K562 (cell line): ENCODE results near the gene NKAIN4. TPM values are rescaled to one million over a fixed set of nuclear protein-coding genes. Genes with fewer than 3 reads are reported as not detected.
A peak's percentile ranks its signal among the peaks of the same experiment; 100 is the strongest.

Experiments
- ARID1B ChIP-seq: fragments of 450-650 bp; IDR thresholded peaks from 2 replicates; pipeline ENCODE4 v1.6.1; 2016; ENCODE audit warnings: antibody characterized with exemption, mild to moderate bottlenecking, inconsistent platforms
- CEBPZ ChIP-seq: fragments of 150-350 bp; IDR thresholded peaks from 2 replicates; pipeline ENCODE4 v1.6.1; 2014; ENCODE audit warnings: low read depth, mild to moderate bottlenecking, low read length, borderline replicate concordance
- DIDO1 ChIP-seq: fragments of 450-650 bp; IDR thresholded peaks from 2 replicates; pipeline ENCODE4 v1.6.1; 2016; ENCODE audit warnings: low read depth, missing biosample characterization, missing genetic modification characterization
- DNMT1 ChIP-seq: fragments of 450-650 bp; IDR thresholded peaks from 2 replicates; pipeline ENCODE4 v1.6.1; 2016; ENCODE audit warnings: antibody characterized with exemption, mild to moderate bottlenecking
- EHMT2 ChIP-seq: fragments of 450-650 bp; IDR thresholded peaks from 2 replicates; pipeline ENCODE4 v1.6.1; 2018; ENCODE audit warnings: antibody characterized with exemption
- ELF4 ChIP-seq: fragments of 450-650 bp; formaldehyde crosslinking; IDR thresholded peaks from 2 replicates; pipeline ENCODE4 v1.4.0; 2022; ENCODE audit warnings: missing genetic modification characterization
- FOXJ2 ChIP-seq: fragments of 200-800 bp; sonication (Bioruptor generic); IDR thresholded peaks from 2 replicates; pipeline ENCODE4 v1.6.1; 2016; ENCODE audit warnings: missing genetic modification characterization, missing compliant biosample characterization
- FOXK1 ChIP-seq: sonication (generic); formaldehyde crosslinking; IDR thresholded peaks from 2 replicates; pipeline ENCODE4 v1.8.0; 2022; ENCODE audit warnings: missing genetic modification reagents, mild to moderate bottlenecking, borderline replicate concordance
- JUN ChIP-seq, 2 experiments: sonication (generic) in 1 of 2; formaldehyde crosslinking in 1 of 2; IDR thresholded peaks; 2 replicates each; pipeline versions ENCODE4 v1.6.1 to v1.8.0; 2012 to 2022; ENCODE audit warnings: borderline replicate concordance in 2 of 2, mild to moderate bottlenecking in 2 of 2, improper control_type of control experiment in 1 of 2, low read depth in 1 of 2, low read length in 1 of 2, missing genetic modification reagents in 1 of 2
- KLF1 ChIP-seq: fragments of 450-650 bp; IDR thresholded peaks from 2 replicates; pipeline ENCODE4 v1.6.1; 2016; ENCODE audit warnings: missing genetic modification characterization, missing compliant biosample characterization
- NR2C1 ChIP-seq, 2 experiments: fragments of 450-650 bp; IDR thresholded peaks; 2 replicates each; pipeline ENCODE4 v1.6.1; 2017; ENCODE audit warnings: mild to moderate bottlenecking in 2 of 2, antibody characterized with exemption in 1 of 2, inconsistent platforms in 1 of 2, missing compliant biosample characterization in 1 of 2, missing genetic modification characterization in 1 of 2
- PATZ1 ChIP-seq: fragments of 250-450 bp; sonication (Bioruptor Pico); IDR thresholded peaks from 2 replicates; pipeline ENCODE4 v1.5.0; 2020; ENCODE audit warnings: mild to moderate bottlenecking, borderline replicate concordance
- PHF20 ChIP-seq: fragments of 450-650 bp; IDR thresholded peaks from 2 replicates; pipeline ENCODE4 v1.6.1; 2018; ENCODE audit not compliant: partially characterized antibody
- SAP30 ChIP-seq: fragments of 200-600 bp; sonication (generic); IDR thresholded peaks from 2 replicates; pipeline ENCODE4 v1.6.1; 2012; ENCODE audit warnings: borderline replicate concordance, low read depth, mild to moderate bottlenecking, moderate library complexity, low read length, control low read depth, inconsistent platforms; ENCODE audit not compliant: insufficient read depth, poor library complexity, severe bottlenecking
- ZNF316 ChIP-seq: fragments of 450-650 bp; IDR thresholded peaks from 2 replicates; pipeline ENCODE4 v1.6.1; 2016
- ZNF518B ChIP-seq: fragments of 250-450 bp; sonication (Bioruptor Pico); IDR thresholded peaks from 2 replicates; pipeline ENCODE4 v1.5.0; 2021; ENCODE audit warnings: mild to moderate bottlenecking, moderate library complexity
- polyA plus RNA-seq, 8 experiments: library from polyadenylated mRNA; depleted of rRNA in 4 of 8; stranded (reverse) in 5 of 8; unstranded in 3 of 8; fragments of >200 nt; fragmentation: Nextera tagmentation in 2 of 8; fragmentation: Illumina TruSeq in 1 of 8; extraction: Ambion mirVana in 2 of 8; extraction: Trizol in 1 of 8; gene quantifications; 2 replicates each; pipeline versions ENCODE4 v1.2.1 to v1.2.3, GENCODE V29; 2011 to 2014; ENCODE audit warnings: inconsistent platforms in 1 of 8, missing spikeins in 1 of 8
- total RNA-seq, 7 experiments: library from RNA; depleted of rRNA in 6 of 7; stranded (reverse); fragments of >200 nt in 6 of 7; fragmentation: Illumina TruSeq in 2 of 7; extraction: Trizol in 2 of 7; gene quantifications; 2 replicates each; pipeline versions ENCODE4 v1.2.1 to v1.2.3, GENCODE V29; 2011 to 2021; ENCODE audit warnings: low replicate concordance in 1 of 7

The NKAIN4 gene
- total and polyA plus RNA-seq, 9 of the 15 experiments (the other 6 are each of a cell fraction or from before 2014, with no cell fraction given), result not detected

GRCh38 chr20:63272105-63273058 lies 18.1 kb upstream of the NKAIN4 start, which contains the start of gene ARFGAP1 (continued):
- TF ChIP-seq SAP30 (peak; percentile 70), CEBPZ (no peak), DNMT1 (no peak), ELF4 (CRISPR knock-in tag) (no peak), EHMT2 (no peak), NR2C1 (IDR thresholded peaks at IDR 0.05) (no peak), NR2C1 (tag; IDR thresholded peaks at IDR 0.05) (no peak), ARID1B (no peak), FOXJ2 (peak; percentile 38; the same call in 1 of the 2 replicates), ZNF316 (no peak), JUN (IDR thresholded peaks at IDR 0.05; ENCODE audit: borderline replicate concordance, low read depth, low read length) (no peak; the same call in 1 of the 2 replicates), JUN (CRISPR knock-in tag; IDR thresholded peaks at IDR 0.05; ENCODE audit: borderline replicate concordance) (no peak), DIDO1 (no peak), KLF1 (no peak), PATZ1 (CRISPR knock-in tag) (no peak), PHF20 (no peak), ZNF518B (CRISPR knock-in tag) (no peak), FOXK1 (CRISPR knock-in tag) (no peak)
